GM12878 (cell line): Measurements from ENCODE around the gene CACNG4. TPM values are rescaled to one million over a fixed set of nuclear protein-coding genes. Genes with fewer than 3 reads are reported as not detected.

Source experiments
- ATAC-seq: fragments of 200-7000 bp; cut with Tn5 transposase; 3 replicates; pipeline ENCODE4 v1.9.1; 2020; ENCODE audit warnings: mild to moderate bottlenecking, moderate library complexity
- BruUV-seq: library from RNA; stranded (reverse); fragments of 400-500 nt; replicated peaks from 2 replicates; lab custom pipeline; 2021; lab: Mats Ljungman, UMichigan
- CTCF ChIA-PET: fragments of 300-600 bp; sonication (Branson Sonifier 250); formaldehyde crosslinking; extraction: SDS; loops from one replicate; lab custom pipeline; 2021; ENCODE audit warnings: inconsistent platforms; lab: Yijun Ruan, JAX
- POLR2A ChIA-PET: fragments of 350-600 bp; formaldehyde crosslinking; extraction: SDS; loops from one replicate; lab custom pipeline; 2021; ENCODE audit warnings: inconsistent platforms; lab: Charles Lee
- RAD21 ChIA-PET: fragments of 300-600 bp; sonication (Branson Sonifier 250); formaldehyde crosslinking; loops from one replicate; lab custom pipeline; 2023; ENCODE audit warnings: antibody characterized with exemption; ENCODE audit not compliant: unreplicated experiment; lab: Charles Lee
- SMC1A ChIA-PET: fragments of 300-600 bp; sonication (Branson Sonifier 250); formaldehyde crosslinking; loops from one replicate; lab custom pipeline; 2023; ENCODE audit not compliant: unreplicated experiment, uncharacterized antibody; lab: Charles Lee
- DNase-seq: peaks from one replicate; pipeline ENCODE4 v3.0.0-alpha.2; 2011; ENCODE audit warnings: low read depth, low spot score
- FAIRE-seq: peaks from 3 replicates; lab custom pipeline; 2011; peaks lifted over from hg19 to GRCh38; lab: Jason Lieb, UNC
- H2AFZ ChIP-seq: 2 replicates; pipeline ENCODE4 v1.6.0; 2011; ENCODE audit warnings: low read depth, low read length, control low read depth; ENCODE audit not compliant: control insufficient read depth
- H3K27ac ChIP-seq: 2 replicates; pipeline ENCODE4 v1.5.1; 2011; ENCODE audit warnings: control low read depth; ENCODE audit not compliant: control insufficient read depth, insufficient read depth
- H3K27me3 ChIP-seq, 2 experiments: replicated peaks in 1 of 2; 2 replicates each; pipeline versions ENCODE4 v1.6.0 to v1.6.1; 2011; ENCODE audit warnings: low read length in 1 of 2; ENCODE audit not compliant: control insufficient read depth in 2 of 2, insufficient read depth in 2 of 2
- H3K36me3 ChIP-seq, 2 experiments: 2 replicates each; pipeline ENCODE4 v1.5.1; 2011; ENCODE audit warnings: low read length in 1 of 2; ENCODE audit not compliant: control insufficient read depth in 2 of 2, insufficient read depth in 2 of 2
- H3K4me1 ChIP-seq: 2 replicates; pipeline ENCODE4 v1.6.1; 2011; ENCODE audit warnings: mild to moderate bottlenecking, low read length, moderate library complexity, mixed read lengths; ENCODE audit not compliant: control insufficient read depth, insufficient read depth
- H3K4me2 ChIP-seq: 2 replicates; pipeline ENCODE4 v1.6.0; 2011; ENCODE audit warnings: control low read depth; ENCODE audit not compliant: control insufficient read depth, insufficient read depth
- H3K4me3 ChIP-seq: fragments of 200-600 bp; sonication (generic); 2 replicates; pipeline ENCODE4 v1.5.1; 2016
- H3K79me2 ChIP-seq: 2 replicates; pipeline ENCODE4 v1.6.0; 2011; ENCODE audit warnings: low read length; ENCODE audit not compliant: control insufficient read depth, insufficient read depth
- H3K9ac ChIP-seq: 2 replicates; pipeline ENCODE4 v1.8.0; 2011; ENCODE audit warnings: low read length, control low read depth, mixed read lengths; ENCODE audit not compliant: control insufficient read depth, insufficient read depth
- H3K9me3 ChIP-seq: replicated peaks from 3 replicates; pipeline ENCODE4 v1.5.1; 2011; ENCODE audit warnings: mild to moderate bottlenecking, low read length; ENCODE audit not compliant: control insufficient read depth, insufficient read depth
- H4K20me1 ChIP-seq: 2 replicates; pipeline ENCODE4 v1.6.0; 2011; ENCODE audit not compliant: control insufficient read depth, insufficient read depth
- BCL11A ChIP-seq: IDR thresholded peaks from 2 replicates; pipeline ENCODE4 v1.6.1; 2011; ENCODE audit warnings: low read depth, low read length
- CBFB ChIP-seq: IDR thresholded peaks from 2 replicates; pipeline ENCODE4 v1.6.1; 2016; ENCODE audit warnings: antibody characterized with exemption, low read depth
- DPF2 ChIP-seq: fragments of 450-650 bp; IDR thresholded peaks from 2 replicates; pipeline ENCODE4 v1.6.1; 2017; ENCODE audit warnings: mild to moderate bottlenecking
- GABPA ChIP-seq: IDR thresholded peaks from 2 replicates; pipeline ENCODE4 v1.6.1; 2014; ENCODE audit warnings: antibody characterized with exemption, low read depth, mild to moderate bottlenecking, inconsistent platforms
- HSF1 ChIP-seq: fragments of 150-350 bp; IDR thresholded peaks from 2 replicates; pipeline ENCODE4 v1.6.1; 2014; ENCODE audit warnings: mild to moderate bottlenecking, low read depth, low read length
- IKZF2 ChIP-seq, 2 experiments: fragments of 450-650 bp; IDR thresholded peaks; 2 replicates each; pipeline ENCODE4 v1.6.1; 2017; ENCODE audit warnings: mild to moderate bottlenecking in 2 of 2, moderate library complexity in 2 of 2
- NFYB ChIP-seq: IDR thresholded peaks from 2 replicates; pipeline ENCODE4 v1.6.1; 2011; ENCODE audit warnings: low read depth, mild to moderate bottlenecking, low read length, improper control_type of control experiment, moderate library complexity; ENCODE audit not compliant: insufficient read depth
- PBX3 ChIP-seq: IDR thresholded peaks from 2 replicates; pipeline ENCODE4 v1.6.1; 2011; ENCODE audit warnings: mild to moderate bottlenecking, low read depth, low read length, moderate library complexity; ENCODE audit not compliant: insufficient replicate concordance
- SMAD5 ChIP-seq: IDR thresholded peaks from 2 replicates; pipeline ENCODE4 v1.6.1; 2016; ENCODE audit warnings: antibody characterized with exemption, low read depth
- STAT1 ChIP-seq: fragments of 450-650 bp; conservative IDR thresholded peaks from 2 replicates; pipeline ENCODE4 v1.6.1; 2014; ENCODE audit warnings: antibody characterized with exemption, mild to moderate bottlenecking
- TBL1XR1 ChIP-seq: IDR thresholded peaks from 2 replicates; pipeline ENCODE4 v1.6.1; 2012; ENCODE audit warnings: low read depth, low read length, improper control_type of control experiment
- ZBTB4 ChIP-seq: fragments of 450-650 bp; formaldehyde crosslinking; IDR thresholded peaks from 2 replicates; pipeline ENCODE4 v1.4.0; 2022; ENCODE audit warnings: mild to moderate bottlenecking, moderate library complexity
- ZNF207 ChIP-seq: fragments of 450-650 bp; IDR thresholded peaks from 2 replicates; pipeline ENCODE4 v1.6.1; 2014; ENCODE audit warnings: antibody characterized with exemption, mild to moderate bottlenecking, borderline replicate concordance
- ZNF217 ChIP-seq: fragments of 450-650 bp; IDR thresholded peaks from 2 replicates; pipeline ENCODE4 v1.6.1; 2017; ENCODE audit warnings: antibody characterized with exemption, mild to moderate bottlenecking
- WGBS: methylation state at CpG from one replicate; pipeline ENCODE4 v1.1.6; 2016; ENCODE audit warnings: low lambda C conversion rate; ENCODE audit not compliant: insufficient replicate concordance, insufficient coverage; ENCODE audit errors: missing lambda C conversion rate; 5-methylcytosine and 5-hydroxymethylcytosine counted together
- in situ Hi-C: fragments of 300-500 bp; cut with MboI; formaldehyde crosslinking; loops from 9 replicates; pipeline ENCODE4 v1.14.3; 2018; ENCODE audit warnings: mixed read lengths
- intact Hi-C: fragments of 100-400 bp; cut with micrococcal nuclease; formaldehyde crosslinking; loops from one replicate; pipeline ENCODE4 v1.14.2; 2022; ENCODE audit not compliant: unreplicated experiment
- polyA plus RNA-seq, 11 experiments: library from polyadenylated mRNA; depleted of rRNA in 4 of 11; unstranded in 6 of 11; stranded (reverse) in 5 of 11; fragments of >200 nt; fragmentation: Nextera tagmentation in 4 of 11; fragmentation: Illumina TruSeq in 1 of 11; extraction: Ambion mirVana in 4 of 11; extraction: Trizol in 1 of 11; gene quantifications; 1 replicate in 1 of 11; 2 replicates in 10 of 11; pipeline versions ENCODE4 v1.2.1 to v1.2.3, GENCODE V29; 2011 to 2016; ENCODE audit warnings: inconsistent platforms in 2 of 11, missing spikeins in 2 of 11, low read depth in 1 of 11
- total RNA-seq, 4 experiments: library from RNA; depleted of rRNA in 3 of 4; stranded (reverse); fragments of >200 nt in 3 of 4; fragmentation: Illumina TruSeq in 1 of 4; extraction: Trizol in 1 of 4; gene quantifications; 2 replicates each; pipeline versions ENCODE4 v1.2.1 to v1.2.3, GENCODE V29; 2013 to 2021
- TF ChIP-seq, protein P1 (sequence below): fragments of 450-650 bp; formaldehyde crosslinking; IDR thresholded peaks from 2 replicates; pipeline ENCODE4 v1.4.0; 2020; ENCODE audit warnings: mild to moderate bottlenecking, moderate library complexity

CACNG4 gene
- total and polyA plus RNA-seq, 10 of the 15 experiments (the other 5 are each of a cell fraction or from before 2014, with no cell fraction given): 0.08 TPM; not detected in 8

DNA sequence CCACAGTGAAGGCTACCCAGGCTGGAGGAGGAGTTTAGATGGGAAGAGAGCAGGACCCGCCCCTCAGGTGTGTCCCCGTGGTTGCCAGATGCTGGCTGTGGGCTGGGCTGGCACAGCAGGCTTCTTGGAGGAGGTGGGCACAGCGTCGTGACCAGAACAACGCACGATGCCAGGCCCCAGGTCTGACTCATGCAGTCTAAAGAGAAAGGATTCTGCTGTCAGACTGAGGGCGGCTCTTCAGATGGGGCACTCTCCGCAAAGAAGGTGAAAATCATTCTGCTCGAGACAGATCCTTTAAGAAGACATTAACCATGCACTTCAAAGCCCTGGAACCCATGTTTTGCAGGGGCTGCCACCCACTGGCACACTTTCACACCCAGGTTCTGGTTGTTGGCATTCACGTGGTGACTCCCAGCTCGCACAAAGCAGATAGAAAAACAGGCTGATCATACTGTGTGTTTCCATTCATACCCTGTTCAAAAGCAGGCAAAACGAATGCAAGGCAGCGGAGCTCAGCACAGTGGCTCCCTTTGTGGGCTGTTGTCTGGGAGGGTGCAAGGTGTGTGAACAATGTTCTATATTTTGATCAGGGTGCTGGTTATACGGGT, 19.0 kb downstream of the CACNG4 start:
- Histone ChIP-seq H3K27ac (no peak overlapping the region), H4K20me1 (no peaks in the 10 kb centered on the region), H3K36me3 (no peaks in the 10 kb centered on the region), H3K79me2 (no peaks in the 10 kb centered on the region), H3K4me3 (no peak overlapping the region), H3K9me3 (no peaks in the 10 kb centered on the region), H3K27me3 (no peaks in the 10 kb centered on the region; a peak in 1 of 4 replicates), H3K4me1 (peaks cover 17% of the 10 kb centered on the region), H2AFZ (no peak overlapping the region), H3K4me2 (no peak overlapping the region), H3K9ac (no peak overlapping the region)
- DNase-seq (no peak), FAIRE-seq (no peak), ATAC-seq (no peak)
- ChIA-PET CTCF (interaction anchor here (0.9 to 4.0 kb wide), 2 partner anchors 31 to 99 kb away, joined by 3 to 18 read pairs; no protein-coding TSS in a partner anchor), POLR2A (no interaction called here), SMC1A (interaction anchor here (1.7 kb wide), 1 partner anchor 98 kb away, joined by 4 read pairs; no protein-coding TSS in a partner anchor), RAD21 (no interaction called here)
- in situ Hi-C loops (no loop called here), intact Hi-C loops (no loop called here)
- BruUV-seq: no TSS peak
- WGBS: 48% methylated on average over 14 of the region's 14 CpGs
- no peak for TF ChIP-seq PBX3
- TF ChIP-seq GABPA: no peak
- TF ChIP-seq NFYB: no peak
- no peak for TF ChIP-seq BCL11A
- TF ChIP-seq ZNF207: no peak
- no peak for TF ChIP-seq DPF2
- no peak for TF ChIP-seq STAT1
- no peak for TF ChIP-seq CBFB
- TF ChIP-seq SMAD5: no peak
- TF ChIP-seq, protein P1, sequence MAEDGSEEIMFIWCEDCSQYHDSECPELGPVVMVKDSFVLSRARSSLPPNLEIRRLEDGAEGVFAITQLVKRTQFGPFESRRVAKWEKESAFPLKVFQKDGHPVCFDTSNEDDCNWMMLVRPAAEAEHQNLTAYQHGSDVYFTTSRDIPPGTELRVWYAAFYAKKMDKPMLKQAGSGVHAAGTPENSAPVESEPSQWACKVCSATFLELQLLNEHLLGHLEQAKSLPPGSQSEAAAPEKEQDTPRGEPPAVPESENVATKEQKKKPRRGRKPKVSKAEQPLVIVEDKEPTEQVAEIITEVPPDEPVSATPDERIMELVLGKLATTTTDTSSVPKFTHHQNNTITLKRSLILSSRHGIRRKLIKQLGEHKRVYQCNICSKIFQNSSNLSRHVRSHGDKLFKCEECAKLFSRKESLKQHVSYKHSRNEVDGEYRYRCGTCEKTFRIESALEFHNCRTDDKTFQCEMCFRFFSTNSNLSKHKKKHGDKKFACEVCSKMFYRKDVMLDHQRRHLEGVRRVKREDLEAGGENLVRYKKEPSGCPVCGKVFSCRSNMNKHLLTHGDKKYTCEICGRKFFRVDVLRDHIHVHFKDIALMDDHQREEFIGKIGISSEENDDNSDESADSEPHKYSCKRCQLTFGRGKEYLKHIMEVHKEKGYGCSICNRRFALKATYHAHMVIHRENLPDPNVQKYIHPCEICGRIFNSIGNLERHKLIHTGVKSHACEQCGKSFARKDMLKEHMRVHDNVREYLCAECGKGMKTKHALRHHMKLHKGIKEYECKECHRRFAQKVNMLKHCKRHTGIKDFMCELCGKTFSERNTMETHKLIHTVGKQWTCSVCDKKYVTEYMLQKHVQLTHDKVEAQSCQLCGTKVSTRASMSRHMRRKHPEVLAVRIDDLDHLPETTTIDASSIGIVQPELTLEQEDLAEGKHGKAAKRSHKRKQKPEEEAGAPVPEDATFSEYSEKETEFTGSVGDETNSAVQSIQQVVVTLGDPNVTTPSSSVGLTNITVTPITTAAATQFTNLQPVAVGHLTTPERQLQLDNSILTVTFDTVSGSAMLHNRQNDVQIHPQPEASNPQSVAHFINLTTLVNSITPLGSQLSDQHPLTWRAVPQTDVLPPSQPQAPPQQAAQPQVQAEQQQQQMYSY (CRISPR knock-in tag): no peak
- TF ChIP-seq TBL1XR1: no peak
- no peak for TF ChIP-seq HSF1
- TF ChIP-seq ZBTB4 (CRISPR knock-in tag): no peak
- TF ChIP-seq ZNF217: no peak
- TF ChIP-seq IKZF2 (IDR thresholded peaks at IDR 0.05): no peak
